Inflammatory macrophage treated with lipopolysaccharide for 4 hours (primary cell): ENCODE measurements around the gene KANSL1.
"Not testable (repeated sequence)": the region's sequence is repeated elsewhere in the genome, so short reads cannot be mapped to it uniquely, and the experiment has no call there.

Experiments
- DNase-seq: peaks from one replicate; pipeline ENCODE4 v3.0.0-alpha.2; 2020

The KANSL1 gene, protein sequence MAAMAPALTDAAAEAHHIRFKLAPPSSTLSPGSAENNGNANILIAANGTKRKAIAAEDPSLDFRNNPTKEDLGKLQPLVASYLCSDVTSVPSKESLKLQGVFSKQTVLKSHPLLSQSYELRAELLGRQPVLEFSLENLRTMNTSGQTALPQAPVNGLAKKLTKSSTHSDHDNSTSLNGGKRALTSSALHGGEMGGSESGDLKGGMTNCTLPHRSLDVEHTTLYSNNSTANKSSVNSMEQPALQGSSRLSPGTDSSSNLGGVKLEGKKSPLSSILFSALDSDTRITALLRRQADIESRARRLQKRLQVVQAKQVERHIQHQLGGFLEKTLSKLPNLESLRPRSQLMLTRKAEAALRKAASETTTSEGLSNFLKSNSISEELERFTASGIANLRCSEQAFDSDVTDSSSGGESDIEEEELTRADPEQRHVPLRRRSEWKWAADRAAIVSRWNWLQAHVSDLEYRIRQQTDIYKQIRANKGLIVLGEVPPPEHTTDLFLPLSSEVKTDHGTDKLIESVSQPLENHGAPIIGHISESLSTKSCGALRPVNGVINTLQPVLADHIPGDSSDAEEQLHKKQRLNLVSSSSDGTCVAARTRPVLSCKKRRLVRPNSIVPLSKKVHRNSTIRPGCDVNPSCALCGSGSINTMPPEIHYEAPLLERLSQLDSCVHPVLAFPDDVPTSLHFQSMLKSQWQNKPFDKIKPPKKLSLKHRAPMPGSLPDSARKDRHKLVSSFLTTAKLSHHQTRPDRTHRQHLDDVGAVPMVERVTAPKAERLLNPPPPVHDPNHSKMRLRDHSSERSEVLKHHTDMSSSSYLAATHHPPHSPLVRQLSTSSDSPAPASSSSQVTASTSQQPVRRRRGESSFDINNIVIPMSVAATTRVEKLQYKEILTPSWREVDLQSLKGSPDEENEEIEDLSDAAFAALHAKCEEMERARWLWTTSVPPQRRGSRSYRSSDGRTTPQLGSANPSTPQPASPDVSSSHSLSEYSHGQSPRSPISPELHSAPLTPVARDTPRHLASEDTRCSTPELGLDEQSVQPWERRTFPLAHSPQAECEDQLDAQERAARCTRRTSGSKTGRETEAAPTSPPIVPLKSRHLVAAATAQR (N-terminal part only)

DNA sequence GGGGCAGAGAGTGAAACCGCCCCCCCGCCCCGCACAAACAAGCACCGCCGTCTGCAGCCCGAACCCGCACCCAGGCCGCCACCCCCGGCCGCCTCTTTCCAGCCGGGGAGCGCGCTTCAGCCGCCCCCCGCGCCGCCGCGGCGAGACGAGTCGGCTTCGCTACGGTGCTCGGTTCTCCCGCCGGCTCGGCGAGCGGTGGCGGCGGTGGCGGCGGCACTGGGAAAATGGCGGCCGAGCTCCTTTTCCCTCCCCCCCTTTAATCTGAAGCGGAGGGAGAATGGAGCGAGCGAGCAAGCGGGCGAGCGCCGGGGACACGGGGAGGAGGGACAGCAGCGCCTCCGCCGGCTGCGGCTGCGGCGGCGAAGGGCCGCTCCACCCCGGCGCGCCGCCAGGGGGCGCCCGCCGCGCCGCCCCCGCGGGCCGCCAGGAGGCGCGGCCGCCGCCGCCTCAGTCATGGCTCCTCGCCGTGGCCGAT is at the start of gene KANSL1:
TSS of gene KANSL1 (minus strand) at position 279 of the 475 bp plus-strand sequence. CDS start 21,286 bp downstream, outside the sequence.
- peak; percentile 92 for DNase-seq

DNA sequence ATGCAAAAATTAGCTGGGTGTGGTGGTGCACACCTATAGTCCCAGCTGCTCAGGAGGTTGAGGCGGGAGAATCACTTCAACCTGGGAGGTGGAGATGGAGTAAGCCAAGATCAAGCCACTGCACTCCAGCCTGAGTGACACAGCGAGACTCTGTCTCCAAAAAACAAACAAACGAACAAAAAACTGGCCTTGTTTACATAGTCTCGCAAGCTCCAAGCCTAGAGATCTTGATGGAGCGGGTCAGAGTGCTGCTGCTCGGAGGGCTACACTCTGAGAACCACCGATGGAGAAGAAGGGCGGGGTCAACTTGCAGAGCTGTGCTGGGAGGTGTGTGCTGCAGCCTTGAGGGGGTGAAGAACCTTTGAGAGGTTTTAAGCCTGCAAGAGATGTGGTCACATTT is 38.1 kb upstream of the KANSL1 start:
- not testable (repeated sequence) for DNase-seq

DNA sequence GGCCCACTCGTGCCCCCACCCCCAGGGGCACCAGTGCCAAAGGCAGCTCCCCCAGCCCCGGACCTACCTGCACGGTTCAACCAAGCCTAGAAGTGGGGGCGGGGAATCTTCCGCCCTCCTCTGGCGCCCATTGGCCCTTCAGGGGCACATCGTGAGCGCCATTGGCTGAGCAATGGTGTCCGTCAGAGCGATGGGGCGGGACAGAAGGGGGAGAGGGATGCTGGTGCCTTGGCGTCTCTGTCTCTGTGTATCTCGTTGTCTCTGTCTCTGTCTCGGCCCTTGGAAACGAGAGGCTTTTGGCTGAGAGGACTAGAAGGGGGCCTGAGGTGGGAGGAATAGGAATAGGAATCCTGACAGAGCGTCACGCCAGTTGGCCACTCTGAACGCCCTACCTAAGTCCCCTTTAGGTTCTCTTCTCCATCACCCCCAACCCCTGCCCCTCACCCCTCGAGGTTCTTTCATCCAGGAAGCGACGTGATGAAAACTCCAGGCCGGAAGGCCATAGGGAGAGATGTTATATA is 32.1 kb upstream of the KANSL1 start:
- DNase-seq: peak; percentile 85

DNA sequence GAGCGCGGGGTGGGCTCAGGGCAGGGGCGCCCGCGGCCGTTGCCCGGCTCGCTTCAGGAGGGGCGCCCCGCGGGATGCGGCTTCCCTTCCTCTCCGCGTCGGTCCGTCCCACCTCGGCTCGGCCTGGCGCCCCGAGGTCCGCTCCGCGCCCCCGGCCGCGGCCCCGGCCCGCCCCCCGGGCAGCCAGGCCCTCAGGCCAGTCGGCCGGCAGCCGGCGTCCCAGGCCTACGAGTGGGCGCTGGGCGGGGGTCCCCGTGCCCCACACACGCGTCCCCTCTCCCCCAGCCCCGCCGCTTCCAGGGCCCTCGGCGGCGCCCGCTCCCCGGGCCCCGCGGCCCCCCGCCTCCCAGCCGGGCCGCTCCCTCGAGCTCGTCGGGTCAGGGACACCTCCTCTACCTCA is 31.6 kb upstream of the KANSL1 start:
- not testable (repeated sequence) for DNase-seq

DNA sequence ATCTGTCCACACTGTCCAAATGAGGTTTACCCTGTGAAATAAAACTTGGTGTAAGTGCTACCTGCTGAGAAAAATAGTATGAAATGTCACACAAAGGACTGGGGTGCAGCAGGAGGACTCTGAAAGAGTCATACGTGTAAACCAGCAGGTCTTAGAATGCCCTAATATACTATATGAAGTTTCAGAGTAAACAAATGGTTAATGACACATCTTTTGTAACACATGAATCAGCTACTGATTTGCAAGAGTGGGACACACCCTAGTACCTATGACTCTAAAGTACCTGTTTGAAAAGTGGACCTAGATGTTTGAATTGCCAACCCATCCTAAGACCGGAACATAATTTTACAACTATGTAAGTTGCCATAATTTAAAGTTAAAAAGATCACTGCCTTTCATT is 29.8 kb upstream of the KANSL1 start:
- DNase-seq: not testable (repeated sequence)

DNA sequence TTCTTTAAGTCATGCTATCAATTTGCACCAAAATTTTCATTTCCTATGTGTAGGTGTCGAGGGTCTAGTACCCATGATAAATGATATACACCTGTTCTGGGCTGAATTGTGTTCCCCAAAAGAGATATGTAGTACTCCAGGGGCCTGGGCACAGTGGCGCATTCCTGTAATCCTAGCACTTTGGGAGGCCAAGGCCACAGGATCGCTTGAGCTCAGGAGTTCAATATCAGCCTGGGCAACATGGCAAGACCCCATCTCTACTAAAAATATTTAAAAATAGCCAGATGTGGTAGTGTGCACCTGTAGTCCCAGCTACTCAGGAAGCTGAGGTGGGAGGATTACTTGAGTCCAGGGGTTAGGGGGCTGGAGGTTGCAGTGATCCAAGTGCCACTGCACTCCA is 23.5 kb upstream of the KANSL1 start:
- no peak for DNase-seq

DNA sequence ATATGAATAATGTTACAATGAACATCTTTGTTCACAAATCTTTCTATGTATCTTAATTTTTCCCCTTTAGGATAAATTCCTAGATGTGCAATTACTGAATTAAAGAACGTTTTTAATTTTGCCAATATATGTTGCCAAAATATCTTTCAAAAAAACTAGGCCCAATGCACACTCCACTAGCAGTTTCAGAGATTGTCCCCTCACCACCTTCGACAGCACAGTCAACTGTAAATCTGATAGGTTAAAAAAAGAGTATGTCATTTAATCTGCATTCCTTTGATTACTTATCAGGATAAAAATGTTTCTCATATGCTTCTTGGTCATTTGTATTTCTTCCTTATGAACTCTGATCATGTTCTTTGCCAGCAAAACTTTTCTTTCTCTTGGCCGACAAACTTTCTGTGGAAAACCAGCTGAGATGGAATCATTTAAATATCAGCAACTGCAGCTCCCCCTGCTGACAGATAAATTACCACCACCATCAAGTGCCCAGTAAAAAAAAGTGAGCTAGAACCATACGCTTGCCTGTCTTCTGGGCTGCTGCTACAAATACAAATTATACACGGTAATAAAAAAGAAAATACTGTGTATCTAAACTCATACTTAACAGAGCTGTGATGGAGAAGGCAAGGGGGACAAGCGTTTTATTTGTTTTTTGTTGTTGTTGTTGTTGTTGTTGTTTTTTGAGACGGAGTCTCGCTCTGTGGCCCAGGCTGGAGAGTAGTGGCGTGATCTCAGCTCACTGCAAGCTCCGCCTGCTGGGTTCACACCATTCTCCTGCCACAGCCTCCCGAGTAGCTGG is 19.6 kb upstream of the KANSL1 start:
- DNase-seq: peak; percentile 69

DNA sequence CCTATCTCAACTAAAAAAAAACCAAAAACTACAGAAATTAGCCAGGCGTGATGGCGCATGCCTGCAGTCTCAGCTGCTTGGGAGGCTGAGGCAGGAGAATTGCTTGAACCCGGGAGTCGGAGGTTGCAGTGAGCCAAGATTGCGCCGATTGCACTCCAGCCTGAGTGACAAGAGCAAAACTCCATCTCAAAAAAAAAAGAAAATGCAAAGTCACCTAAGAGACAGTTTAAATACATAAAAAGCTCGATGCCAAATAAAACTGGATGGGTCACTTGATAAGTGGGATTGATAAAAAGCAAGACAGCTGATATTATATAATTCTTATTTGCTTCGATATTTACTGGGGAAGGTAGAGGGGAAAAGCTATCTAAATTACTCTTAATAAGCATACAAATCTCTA is 15.8 kb upstream of the KANSL1 start:
- DNase-seq: no peak

DNA sequence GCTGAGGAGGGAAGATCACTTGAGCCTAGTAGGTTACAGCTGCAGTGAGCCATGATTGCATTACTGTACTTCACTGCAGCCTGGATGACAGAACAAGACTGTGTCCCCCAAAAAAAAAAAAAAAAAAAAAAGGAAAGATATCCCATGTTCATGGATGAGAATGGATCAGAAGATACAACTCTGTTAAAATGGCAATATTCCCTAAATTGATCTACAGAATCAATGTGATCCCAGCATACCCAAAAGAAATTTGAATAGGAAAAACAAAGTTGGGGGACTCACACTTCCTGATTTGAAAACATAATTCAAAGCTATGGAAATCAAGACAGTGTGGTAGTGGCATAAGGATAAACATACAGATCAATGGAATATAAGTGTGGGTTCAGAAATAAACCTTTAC is 12.7 kb upstream of the KANSL1 start:
- DNase-seq: no peak

DNA sequence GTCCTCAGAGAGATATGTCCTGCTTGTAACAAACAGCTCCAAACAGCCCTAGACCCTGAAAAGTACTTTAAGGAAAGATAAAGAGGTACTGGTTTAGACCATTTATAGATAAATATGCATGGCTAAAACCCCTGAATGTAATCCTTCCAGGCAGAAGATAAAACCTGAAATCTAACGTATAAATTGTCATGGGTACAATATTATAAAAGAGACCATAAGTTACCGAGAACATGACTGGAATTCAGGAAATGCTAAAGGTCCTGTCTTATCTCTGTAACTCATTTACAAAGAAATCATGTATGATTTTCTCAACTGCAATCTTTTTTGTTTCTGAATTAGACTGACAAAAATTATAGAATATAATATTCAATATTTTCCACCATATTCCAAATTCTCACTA is 9.2 kb upstream of the KANSL1 start:
- DNase-seq: no peak

DNA sequence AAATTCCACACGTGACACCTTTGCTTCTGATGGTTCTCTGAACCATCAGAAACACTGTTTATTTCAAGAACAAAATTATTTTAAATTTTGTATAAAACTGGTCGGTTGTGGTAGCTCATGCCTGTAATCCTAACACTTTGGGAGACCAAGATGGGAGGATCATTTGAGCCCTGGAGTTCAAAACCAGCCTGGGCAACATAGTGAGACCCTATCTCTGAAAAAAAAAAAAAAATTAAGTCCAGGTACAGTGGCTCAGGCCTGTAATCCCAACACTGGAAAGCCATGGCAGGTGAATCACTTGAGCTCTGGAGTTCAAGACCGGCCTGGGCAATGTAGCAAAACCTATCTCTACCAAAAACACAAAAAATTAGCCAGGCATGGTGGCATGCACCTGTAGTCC is 8.3 kb upstream of the KANSL1 start:
- no peak for DNase-seq

DNA sequence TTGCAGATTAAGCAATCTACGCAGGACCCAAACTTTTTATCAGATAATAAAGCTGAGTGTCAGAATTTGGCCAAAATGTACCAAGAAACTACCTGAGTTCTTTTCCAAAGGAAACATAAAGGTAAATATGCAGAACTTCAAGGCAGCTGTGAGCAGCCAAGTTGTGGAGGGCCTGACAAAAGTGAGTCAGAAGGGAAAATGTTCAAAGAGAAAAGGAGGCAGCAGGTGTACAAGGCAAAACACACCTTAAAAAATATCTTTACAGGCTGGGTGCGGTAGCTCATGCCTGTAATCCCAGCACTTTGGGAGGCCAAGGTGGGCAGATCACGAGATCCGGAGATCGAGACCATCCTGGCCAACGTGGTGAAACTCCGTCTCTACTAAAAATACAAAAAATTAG is 7.0 kb upstream of the KANSL1 start:
- DNase-seq: no peak

DNA sequence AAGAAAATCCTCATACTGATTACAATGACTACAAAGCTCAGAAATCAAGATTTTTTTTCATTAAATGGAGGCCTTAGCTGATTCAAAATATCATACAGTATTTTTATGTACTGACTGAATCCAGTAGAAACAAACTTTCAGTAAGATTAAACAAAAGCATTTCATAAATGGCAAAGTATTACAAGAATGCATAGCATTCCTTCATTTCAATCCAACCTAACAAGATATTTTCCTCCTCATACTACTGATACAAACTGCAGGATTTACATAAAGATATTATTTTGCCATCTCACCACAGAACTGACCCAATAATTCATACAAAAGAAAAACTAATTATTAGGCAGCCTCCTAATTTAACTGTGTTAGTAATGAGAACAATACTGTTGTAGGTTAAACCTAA is 6.2 kb upstream of the KANSL1 start:
- no peak for DNase-seq

DNA sequence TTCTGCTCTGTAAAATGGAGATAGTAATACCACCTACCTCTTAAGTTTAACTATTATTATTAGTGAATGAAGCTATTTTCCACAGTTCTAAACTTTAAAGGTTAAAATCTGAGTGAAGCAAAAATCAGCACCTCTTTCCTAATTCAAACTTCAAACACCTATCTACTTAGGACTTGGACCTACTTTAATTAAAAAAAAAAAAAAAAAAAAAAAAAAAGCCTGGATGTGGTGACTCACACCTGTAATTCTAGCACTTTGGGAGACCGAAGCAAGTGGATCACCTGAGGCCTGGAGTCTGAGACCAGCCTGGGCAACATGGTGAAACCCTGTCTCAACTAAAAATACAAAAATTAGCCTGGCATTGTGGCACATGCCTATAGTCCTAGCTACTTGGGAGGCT is 5.0 kb upstream of the KANSL1 start:
- no peak for DNase-seq

DNA sequence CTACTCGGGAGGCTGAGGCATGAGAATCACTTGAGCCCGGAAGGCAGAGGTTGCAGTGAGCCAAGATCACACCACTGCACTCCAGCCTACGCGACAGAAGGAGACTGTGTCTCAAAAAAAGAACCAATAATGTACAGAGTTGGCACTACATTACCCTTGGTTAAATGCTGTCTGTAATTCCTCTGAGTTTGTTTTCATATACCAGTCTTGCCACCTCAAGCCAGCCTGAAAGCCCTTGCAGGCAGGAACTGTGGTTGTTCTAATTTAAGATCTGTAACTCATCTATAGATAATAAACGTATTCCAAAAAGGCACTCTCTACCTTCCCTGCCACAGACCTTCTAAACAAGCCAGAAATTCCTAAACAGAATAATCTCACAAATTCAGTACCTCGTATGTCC is 4.3 kb upstream of the KANSL1 start:
- DNase-seq: no peak

DNA sequence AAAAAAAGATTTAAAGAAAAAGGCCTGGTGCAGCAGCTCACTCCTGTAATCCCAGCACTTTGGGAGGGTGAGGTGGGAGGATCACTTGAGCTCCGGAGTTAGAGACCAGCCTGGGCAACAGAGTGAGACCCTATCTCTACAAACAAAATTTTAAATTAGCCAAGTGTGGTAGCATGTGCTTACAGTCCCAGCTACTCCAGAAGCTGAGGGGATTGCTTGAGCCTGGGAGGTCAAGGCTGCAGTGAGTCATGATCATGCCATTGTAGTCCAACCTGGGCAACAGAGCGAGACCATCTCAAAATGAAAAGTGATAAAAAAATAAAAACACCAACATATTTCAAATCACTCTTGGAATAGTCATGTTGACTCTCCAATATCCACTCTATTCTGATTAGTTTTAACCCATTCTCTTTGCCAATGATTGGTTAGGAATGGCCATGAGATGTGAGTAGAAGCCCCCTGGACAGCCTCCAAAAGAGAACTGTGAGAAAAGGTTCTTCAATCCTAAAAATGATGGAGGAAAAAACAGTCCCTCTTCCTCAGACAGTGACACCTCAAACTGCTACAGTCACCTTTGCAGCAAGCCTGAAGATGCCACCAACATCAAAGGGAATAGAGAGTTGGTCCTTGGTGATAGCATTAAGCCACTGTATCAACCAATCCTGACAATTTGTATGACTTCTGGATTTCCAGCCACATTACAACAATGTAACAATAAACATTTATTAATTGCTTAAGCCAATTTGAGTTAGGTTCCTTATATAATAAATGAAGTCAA is 2.9 kb upstream of the KANSL1 start:
- DNase-seq: no peak

DNA sequence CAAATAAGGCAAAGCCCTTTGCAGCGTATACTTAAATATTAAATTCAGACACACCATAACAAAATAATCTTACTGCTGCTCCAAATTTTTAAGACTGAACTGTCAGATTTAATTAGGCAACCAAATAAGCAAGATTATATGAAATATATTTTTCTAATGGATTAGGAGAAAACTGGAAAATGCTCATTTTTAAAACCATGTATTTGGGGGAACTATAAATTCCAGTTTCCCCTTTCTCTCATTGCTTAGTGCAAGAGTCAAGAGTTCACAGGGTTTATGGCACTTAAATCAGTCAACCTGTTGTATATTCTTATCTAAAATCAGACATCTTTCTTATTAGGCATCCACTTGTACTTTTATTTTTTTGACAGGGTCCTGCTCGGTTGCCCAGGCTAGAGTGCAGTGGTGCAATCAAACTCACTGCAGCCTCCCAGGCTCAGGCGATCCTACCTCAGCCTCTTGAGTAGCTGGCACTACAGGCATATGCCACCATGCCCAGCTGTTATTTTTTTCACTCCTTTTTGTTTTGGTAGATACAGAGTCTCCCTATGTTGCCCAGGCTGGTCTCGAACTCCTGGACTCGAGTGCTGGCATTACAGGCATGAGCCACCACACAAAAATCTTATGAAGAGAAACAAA is 2.1 kb upstream of the KANSL1 start:
- no peak for DNase-seq

DNA sequence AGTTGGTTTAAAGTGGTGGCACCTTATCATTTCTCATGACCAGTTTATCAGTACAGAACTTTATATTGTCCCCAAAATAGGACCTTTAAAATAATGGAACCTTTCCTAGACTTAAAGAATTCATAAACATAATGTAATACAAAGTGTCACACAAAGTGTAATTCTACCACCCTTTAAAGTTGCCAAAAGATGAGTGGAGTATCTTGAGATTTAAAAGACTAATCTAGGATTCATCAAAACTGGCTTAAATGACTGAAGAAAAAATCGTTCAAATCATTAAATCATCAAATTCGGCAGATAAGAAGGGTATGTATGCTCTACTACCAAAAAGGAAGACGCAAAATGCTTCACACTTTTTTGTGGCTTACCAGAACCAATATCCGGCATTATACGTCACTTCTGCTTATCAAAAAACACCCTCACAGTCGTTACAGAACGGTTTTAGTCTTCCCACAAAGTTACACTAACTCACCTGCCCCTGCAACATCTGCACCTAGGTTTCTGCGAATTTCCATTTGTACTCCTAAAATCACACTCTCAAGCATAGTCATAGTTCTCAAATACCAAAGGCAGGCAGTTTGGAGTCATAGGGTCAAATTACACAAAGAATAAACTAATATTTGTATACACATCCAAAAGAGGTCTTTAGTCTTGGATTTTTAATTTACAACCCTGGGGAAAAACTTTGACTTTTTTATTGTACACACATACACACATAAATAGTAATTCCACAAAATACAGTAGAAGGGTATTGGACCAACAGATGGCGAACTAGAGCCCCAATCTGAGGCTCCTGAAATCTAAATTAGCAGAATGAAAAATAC is 1.4 kb upstream of the KANSL1 start:
- peak; percentile 52 for DNase-seq

DNA sequence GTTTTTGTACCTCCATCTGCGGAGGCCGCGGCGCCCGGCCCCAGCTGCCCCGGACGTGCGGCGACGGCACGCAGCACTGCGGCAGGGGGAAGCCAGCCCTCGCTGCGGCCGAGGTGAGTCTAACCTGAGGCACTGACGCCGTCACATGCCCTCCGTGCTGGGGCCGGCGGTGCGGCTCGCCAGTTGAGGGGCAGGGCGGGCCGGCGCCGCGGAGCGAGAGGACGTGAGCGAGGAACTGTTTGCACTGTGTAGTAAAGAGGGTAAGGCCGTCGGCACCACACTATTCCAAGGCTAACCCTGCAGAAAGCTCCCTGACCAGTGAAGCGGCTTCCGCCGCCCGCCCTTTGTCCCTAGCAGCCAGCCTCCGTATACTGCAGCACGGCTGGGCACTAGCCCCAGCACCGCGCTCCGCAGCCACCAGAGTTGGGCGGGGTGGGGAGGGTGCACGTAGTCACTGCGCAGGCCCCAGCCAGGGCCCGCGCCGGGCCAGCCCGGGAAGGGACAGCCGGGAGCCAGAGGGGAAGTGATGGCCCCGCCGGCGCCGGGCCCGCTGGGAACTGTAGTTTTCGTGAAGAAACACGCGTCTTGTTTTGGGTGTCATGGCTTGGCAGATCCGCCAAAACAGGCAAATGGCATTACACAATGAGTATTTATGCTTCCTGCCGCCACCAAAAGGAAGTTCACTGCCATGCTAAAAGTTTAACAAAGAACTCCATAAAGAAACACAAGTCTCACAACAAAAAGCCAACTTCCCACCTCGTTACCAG is 580 bp upstream of the KANSL1 start:
- DNase-seq: peak; percentile 98
